ENCODE data around the gene PTGS2. TPM values are rescaled to one million over a fixed set of nuclear protein-coding genes. Genes with fewer than 3 reads are reported as not detected.

Gene PTGS2
- total RNA-seq, 1 experiment from 2014 or later: 0.91 TPM

- Histone ChIP-seq H3K9me2 (ENCODE audit: insufficient read depth) (no peaks in the 10 kb centered on the region), H3K79me2 (ENCODE audit: insufficient read depth, low read length) (no peaks in the 10 kb centered on the region), H4K20me1 (ENCODE audit: insufficient read depth) (no peaks in the 10 kb centered on the region), H3K4me2 (ENCODE audit: low read length) (peak overlapping the region; percentile 94), H3K27me3 (ENCODE audit: insufficient read depth, low read length) (no peaks in the 10 kb centered on the region), H2AFZ (ENCODE audit: low read depth, low read length, poor library complexity, severe bottlenecking) (peak overlapping the region; percentile 99), H3K9ac (ENCODE audit: low read length) (peak overlapping the region; percentile 61), H3K4me1 (ENCODE audit: control insufficient read depth in 1 of 2, insufficient read depth in 2 of 2, low read length in 2 of 2) (peaks cover 0 to 16% of the 10 kb centered on the region in 2 experiments; a peak in 3 of 4 replicates), H3K4me3 (replicated peaks in 1 of 2; ENCODE audit: low read depth in 1 of 2, low read length in 2 of 2) (peak overlapping the region; percentile 56 to 72), H3K9me3 (ENCODE audit: control insufficient read depth in 1 of 2, insufficient read depth in 1 of 2, low read depth in 1 of 2, low read length in 2 of 2) (no peaks in the 10 kb centered on the region), H3K36me3 (ENCODE audit: control insufficient read depth in 1 of 2, insufficient read depth in 2 of 2, low read length in 2 of 2) (no peaks in the 10 kb centered on the region), H3K27ac (ENCODE audit: low read depth, low read length) (no peak overlapping the region)
- ChIA-PET RAD21 (ENCODE audit: low non-redundant PET in 1 of 2, low total read pairs in 2 of 2, uncharacterized antibody in 2 of 2, unreplicated experiment in 2 of 2) (no interaction called here), POLR2A (no interaction called here), CTCF (interaction anchor here (2.1 kb wide), 1 partner anchor 306 kb away, joined by 6 read pairs; the partner anchor contains the start of genes ODR4 and TPR)
- DNase-seq (ENCODE audit: low read depth, low spot score): no peak
- ATAC-seq: no peak
- intact Hi-C loops (cut with micrococcal nuclease): loop anchor here (2.0 kb wide), 1 partner anchor 76 kb away; no protein-coding TSS in a partner anchor
- TSS peak; percentile 92 for BruUV-seq (replicated peaks)
- TF ChIP-seq EGR1 (IDR thresholded peaks at IDR 0.05; ENCODE audit: low read depth): no peak
- TF ChIP-seq JUND (IDR thresholded peaks at IDR 0.05): no peak
- TF ChIP-seq SP1 (IDR thresholded peaks at IDR 0.05; ENCODE audit: low read depth): no peak
- no peak for TF ChIP-seq ELF1 (IDR thresholded peaks at IDR 0.05; ENCODE audit: borderline replicate concordance, low read depth)
- no peak for TF ChIP-seq SRF (IDR thresholded peaks at IDR 0.05; ENCODE audit: low read depth)
- TF ChIP-seq YY1 (IDR thresholded peaks at IDR 0.05; ENCODE audit: extremely low read depth, insufficient replicate concordance, low read depth, low read length): no peak
- TF ChIP-seq, protein P1, sequence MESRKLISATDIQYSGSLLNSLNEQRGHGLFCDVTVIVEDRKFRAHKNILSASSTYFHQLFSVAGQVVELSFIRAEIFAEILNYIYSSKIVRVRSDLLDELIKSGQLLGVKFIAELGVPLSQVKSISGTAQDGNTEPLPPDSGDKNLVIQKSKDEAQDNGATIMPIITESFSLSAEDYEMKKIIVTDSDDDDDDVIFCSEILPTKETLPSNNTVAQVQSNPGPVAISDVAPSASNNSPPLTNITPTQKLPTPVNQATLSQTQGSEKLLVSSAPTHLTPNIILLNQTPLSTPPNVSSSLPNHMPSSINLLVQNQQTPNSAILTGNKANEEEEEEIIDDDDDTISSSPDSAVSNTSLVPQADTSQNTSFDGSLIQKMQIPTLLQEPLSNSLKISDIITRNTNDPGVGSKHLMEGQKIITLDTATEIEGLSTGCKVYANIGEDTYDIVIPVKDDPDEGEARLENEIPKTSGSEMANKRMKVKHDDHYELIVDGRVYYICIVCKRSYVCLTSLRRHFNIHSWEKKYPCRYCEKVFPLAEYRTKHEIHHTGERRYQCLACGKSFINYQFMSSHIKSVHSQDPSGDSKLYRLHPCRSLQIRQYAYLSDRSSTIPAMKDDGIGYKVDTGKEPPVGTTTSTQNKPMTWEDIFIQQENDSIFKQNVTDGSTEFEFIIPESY (IDR thresholded peaks at IDR 0.05; ENCODE audit: extremely low read depth, insufficient replicate concordance, low read length): no peak
- TF ChIP-seq, protein P2, sequence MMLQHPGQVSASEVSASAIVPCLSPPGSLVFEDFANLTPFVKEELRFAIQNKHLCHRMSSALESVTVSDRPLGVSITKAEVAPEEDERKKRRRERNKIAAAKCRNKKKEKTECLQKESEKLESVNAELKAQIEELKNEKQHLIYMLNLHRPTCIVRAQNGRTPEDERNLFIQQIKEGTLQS (IDR thresholded peaks at IDR 0.05): no peak
- TF ChIP-seq SIN3A (IDR thresholded peaks at IDR 0.05; ENCODE audit: low read depth): no peak
- no peak for TF ChIP-seq ZNF274 (IDR thresholded peaks at IDR 0.05; ENCODE audit: low read depth, low read length)
- TF ChIP-seq CEBPB (IDR thresholded peaks at IDR 0.05; ENCODE audit: low read depth): no peak
Observed at GRCh38 chr1:186681121-186681520, 898 bp upstream of the PTGS2 start.

All from HCT116 (cell line).